ENCODE measurements around the gene AGK.

Gene AGK

GRCh38 chr7:141702892-141703291 is 151.7 kb downstream of the AGK start:
- peaks cover 67% of the 10 kb centered on the region for H3K27me3 ChIP-seq
- no peak for TF ChIP-seq CTCF (IDR thresholded peaks at IDR 0.05)
- no peaks in the 10 kb centered on the region for H3K9me3 ChIP-seq
- peaks cover 3 to 14% of the 10 kb centered on the region in 2 experiments for H3K4me1 ChIP-seq (ENCODE audit: control insufficient read depth in 1 of 2, insufficient read depth in 1 of 2, low read depth in 1 of 2, low read length in 1 of 2)
- H3K4me3 ChIP-seq (ENCODE audit: low read depth in 1 of 2, low read length in 1 of 2), result no peak overlapping the region
- no peak overlapping the region for H3K27ac ChIP-seq
- H3K36me3 ChIP-seq, result no peaks in the 10 kb centered on the region

GRCh38 chr7:141704112-141704511 is 152.9 kb downstream of the AGK start:
- no peak overlapping the region for H3K4me3 ChIP-seq (ENCODE audit: low read depth in 1 of 2, low read length in 1 of 2)
- no peak for TF ChIP-seq CTCF (IDR thresholded peaks at IDR 0.05)
- no peaks in the 10 kb centered on the region for H3K9me3 ChIP-seq
- no peak overlapping the region for H3K27ac ChIP-seq
- peaks cover 60% of the 10 kb centered on the region for H3K27me3 ChIP-seq
- peaks cover 3 to 14% of the 10 kb centered on the region in 2 experiments for H3K4me1 ChIP-seq (ENCODE audit: control insufficient read depth in 1 of 2, insufficient read depth in 1 of 2, low read depth in 1 of 2, low read length in 1 of 2)
- no peaks in the 10 kb centered on the region for H3K36me3 ChIP-seq

- Histone ChIP-seq H3K4me1 (ENCODE audit: control insufficient read depth in 1 of 2, insufficient read depth in 1 of 2, low read depth in 1 of 2, low read length in 1 of 2) (peaks cover 3 to 14% of the 10 kb centered on the region in 2 experiments), H3K36me3 (no peaks in the 10 kb centered on the region), H3K4me3 (ENCODE audit: low read depth in 1 of 2, low read length in 1 of 2) (no peak overlapping the region), H3K27ac (no peak overlapping the region), H3K9me3 (no peaks in the 10 kb centered on the region), H3K27me3 (peaks cover 55% of the 10 kb centered on the region)
- TF ChIP-seq CTCF (IDR thresholded peaks at IDR 0.05), result no peak
These were observed 153.5 kb downstream of the AGK start for GRCh38 chr7:141704741-141705140.
